HG03066 (cell line): ENCODE data around the gene SLC22A23.

ENCODE experiments used
- ATAC-seq: cut with Tn5 transposase; IDR thresholded peaks from one replicate; pipeline ENCODE4 v1.9.1; 2021; ENCODE audit warnings: low read depth; ENCODE audit not compliant: unreplicated experiment

Gene SLC22A23

GRCh38 chr6:3291987-3292386 lies 164.9 kb downstream of the SLC22A23 start:
- no peak for ATAC-seq

GRCh38 chr6:3291346-3291745 lies 165.5 kb downstream of the SLC22A23 start:
- no peak for ATAC-seq

- no peak for ATAC-seq
Measured at GRCh38 chr6:3290931-3291211, 166.0 kb downstream of the SLC22A23 start.

- ATAC-seq: no peak
Measured at GRCh38 chr6:3290149-3290930, 166.5 kb downstream of the SLC22A23 start.

GRCh38 chr6:3289664-3290055 lies 167.2 kb downstream of the SLC22A23 start:
- no peak for ATAC-seq

GRCh38 chr6:3288711-3289663 lies 167.9 kb downstream of the SLC22A23 start:
- ATAC-seq: no peak

DNA sequence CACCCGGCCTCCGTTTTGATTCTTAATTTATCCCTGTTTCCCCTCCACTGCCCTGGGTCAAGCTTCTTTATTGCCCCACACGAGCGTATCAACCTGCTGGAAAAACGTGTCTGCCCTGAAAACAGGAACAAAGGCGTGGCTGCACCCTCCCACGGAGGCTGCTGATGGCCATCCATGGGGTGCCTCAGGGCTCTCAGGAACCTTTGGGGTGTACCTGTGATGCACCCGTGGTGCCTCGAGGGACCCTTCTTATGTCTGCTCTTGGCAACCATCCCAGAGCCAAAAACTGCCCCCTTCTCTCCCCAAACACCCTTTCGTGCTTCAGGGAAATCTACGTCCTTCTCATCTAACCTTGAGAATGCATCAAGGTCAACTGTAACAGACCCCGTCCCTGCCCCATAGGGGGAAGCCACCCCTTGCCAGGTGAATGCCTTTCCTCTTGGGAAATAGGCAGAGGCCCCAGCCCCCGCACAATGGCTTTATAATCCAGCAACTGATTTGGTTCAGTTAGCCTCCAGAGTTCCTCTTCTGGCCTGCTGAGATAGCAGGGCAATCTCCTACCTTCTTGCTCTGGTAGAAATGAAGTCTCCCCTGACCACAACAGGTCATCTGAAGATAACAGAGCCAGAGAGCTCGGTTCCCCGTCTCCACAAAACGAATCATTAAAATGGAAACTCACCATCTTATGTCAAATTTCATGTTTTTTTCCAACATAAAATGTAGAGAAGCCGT lies 168.7 kb downstream of the SLC22A23 start:
- ATAC-seq: no peak

GRCh38 chr6:3287308-3287707 lies 169.5 kb downstream of the SLC22A23 start:
- no peak for ATAC-seq

- no peak for ATAC-seq
Measured at GRCh38 chr6:3286641-3287171, 170.1 kb downstream of the SLC22A23 start.

DNA sequence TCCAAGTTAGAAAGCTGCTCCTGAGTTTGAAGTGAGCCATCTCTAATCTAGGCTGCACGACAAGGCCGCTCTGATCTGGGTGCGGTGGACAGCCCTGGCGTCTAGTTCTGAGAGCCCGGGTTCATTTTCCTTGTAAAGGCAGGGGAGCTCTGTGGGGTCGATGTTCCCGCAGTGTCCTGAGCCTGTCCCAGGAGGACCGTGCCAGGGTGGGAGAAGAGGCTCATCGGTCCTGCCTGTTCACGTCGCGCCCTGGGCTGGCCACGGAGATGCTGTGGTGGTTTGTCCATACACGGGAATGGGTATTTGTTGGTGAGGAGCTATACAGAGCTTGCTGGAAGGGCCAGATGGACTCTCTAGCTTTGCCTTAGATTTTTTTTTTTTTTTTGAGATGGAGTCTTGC lies 171.1 kb downstream of the SLC22A23 start:
- no peak for ATAC-seq

- no peak for ATAC-seq
Measured at GRCh38 chr6:3285049-3285639, 171.7 kb downstream of the SLC22A23 start.

GRCh38 chr6:3284436-3284876 lies 172.4 kb downstream of the SLC22A23 start:
- ATAC-seq: no peak

DNA sequence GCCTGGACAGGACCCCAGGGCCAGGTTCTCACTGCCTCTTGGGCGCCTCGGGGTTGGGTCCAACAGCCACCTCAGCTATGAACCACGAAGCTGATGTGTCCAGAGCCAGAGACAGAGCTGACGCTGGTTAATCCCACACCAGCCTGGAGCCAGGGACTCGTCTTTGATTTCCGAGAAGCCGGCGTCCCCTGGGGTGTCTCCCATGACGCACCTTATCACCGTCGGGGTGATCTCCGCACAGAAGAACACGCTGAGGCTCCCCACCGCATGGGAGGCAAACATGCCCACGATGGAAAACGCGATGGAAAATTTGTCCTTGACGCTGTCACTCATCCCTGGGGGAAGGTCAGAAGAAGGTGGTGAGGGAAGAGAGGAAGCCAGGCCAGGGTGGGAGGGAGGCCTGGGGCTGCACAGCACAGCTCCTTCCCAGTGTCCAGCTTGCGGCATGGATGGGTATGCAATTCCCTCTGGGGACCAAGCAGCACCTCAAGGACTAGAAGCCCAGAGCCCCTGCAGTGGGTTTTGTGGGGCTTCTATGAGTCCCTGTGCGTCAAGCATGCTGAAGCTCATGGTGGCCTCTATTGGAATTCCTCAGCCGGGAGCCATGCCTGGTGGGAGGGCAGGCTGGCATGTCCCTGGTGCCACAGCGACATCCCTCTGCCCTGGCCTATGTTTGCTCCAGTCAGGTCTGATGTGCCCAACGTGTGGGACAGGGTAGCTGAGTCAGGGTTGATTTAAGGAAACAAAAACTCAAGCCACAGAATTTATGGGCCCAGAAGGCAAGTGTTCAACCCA lies 173.0 kb downstream of the SLC22A23 start:
- ATAC-seq: no peak

GRCh38 chr6:3283241-3283640 lies 173.6 kb downstream of the SLC22A23 start:
- ATAC-seq: no peak

DNA sequence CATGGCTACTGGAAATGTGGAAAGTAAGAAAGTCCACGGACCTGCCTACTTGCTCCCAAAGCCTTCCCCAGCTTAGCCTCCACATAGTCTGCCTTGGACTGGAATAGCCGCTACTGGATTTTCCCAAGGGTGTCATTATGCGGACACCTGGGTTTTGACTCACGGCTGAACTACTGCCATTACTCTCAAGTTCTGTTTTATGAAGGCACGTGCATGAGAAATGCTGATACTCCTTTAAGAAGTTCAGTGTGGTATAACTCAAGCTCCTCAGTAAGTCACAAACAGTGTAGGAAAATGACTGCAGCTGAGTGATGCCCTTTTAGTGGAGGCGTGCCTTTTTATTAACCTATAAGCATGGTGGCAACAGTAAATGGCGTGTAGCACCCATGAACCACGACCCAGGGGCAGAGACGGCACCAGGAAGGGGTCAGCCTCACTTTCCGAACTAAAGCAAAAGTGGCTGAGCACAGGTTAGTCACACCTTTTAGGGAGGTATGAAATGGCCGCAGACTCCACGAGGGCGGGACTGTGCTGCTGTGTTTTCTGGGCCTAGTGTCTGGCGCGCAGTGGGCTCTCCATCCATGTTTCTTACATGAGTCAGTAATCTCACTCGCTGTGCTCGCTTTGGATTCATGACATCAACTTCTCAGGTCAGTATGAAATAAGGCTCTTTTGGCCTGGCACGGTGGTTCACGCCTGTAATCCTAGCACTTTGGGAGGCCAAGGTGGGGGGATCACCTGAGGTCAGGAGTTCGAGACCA lies 174.2 kb downstream of the SLC22A23 start:
- no peak for ATAC-seq

DNA sequence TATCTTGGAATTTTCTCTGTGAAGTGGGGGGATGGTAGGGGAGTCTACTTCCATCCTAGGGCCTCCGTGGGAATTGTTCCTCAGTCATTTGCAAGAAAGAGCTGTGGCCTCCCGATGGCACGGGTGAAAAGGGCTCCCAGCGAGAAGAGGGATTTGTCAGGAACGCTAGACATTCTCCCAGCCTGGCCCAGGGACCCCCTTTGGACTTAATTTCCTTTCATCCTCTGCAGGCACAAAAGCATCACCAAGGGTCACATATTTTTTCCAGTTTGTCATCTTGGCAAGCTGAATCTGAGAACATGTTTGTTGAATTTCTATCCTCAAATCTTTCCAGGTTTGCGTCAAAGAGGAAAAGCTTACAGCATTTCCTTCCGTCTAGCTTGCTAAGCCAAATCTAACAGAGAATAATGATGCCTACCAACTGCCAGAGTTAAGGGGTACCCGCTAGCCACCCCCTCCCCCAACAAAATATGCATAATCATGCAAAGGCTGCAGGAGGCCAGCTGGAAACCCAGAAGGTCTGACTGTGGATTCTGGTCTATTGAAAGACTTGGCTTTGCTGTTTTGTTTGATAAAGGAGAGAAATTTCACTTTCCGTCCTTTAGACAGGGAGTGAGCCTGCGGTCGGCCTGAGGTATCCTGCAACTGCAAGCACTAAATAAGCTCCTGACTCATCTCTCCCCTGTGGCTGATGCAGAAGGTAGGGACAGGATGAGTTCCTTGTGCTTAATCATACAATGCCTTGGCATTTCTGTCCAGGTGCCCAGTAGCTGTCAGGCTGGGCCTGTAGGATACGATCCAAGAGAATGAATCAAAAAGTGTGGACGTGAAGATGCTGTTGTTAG lies 175.0 kb downstream of the SLC22A23 start:
- no peak for ATAC-seq

GRCh38 chr6:3280866-3281465 lies 175.9 kb downstream of the SLC22A23 start:
- no peak for ATAC-seq

GRCh38 chr6:3280091-3280490 lies 176.8 kb downstream of the SLC22A23 start:
- ATAC-seq: no peak
